Nephron (organoid): ENCODE measurements around the gene SYNJ2.

ENCODE experiments used
- H3K27ac Mint-ChIP-seq, 3 experiments: 2 replicates each; pipeline ENCODE4 v1.8.0; 2020; ENCODE audit warnings: mixed read lengths in 3 of 3, mild to moderate bottlenecking in 2 of 3, moderate library complexity in 1 of 3
- H3K27me3 Mint-ChIP-seq: 2 replicates; pipeline ENCODE4 v1.8.0; 2021; ENCODE audit warnings: low read depth, mild to moderate bottlenecking, moderate library complexity, mixed read lengths
- H3K36me3 Mint-ChIP-seq: 2 replicates; pipeline ENCODE4 v1.8.0; 2020; ENCODE audit warnings: low read depth, mixed read lengths
- H3K4me1 Mint-ChIP-seq: 2 replicates; pipeline ENCODE4 v1.8.0; 2020; ENCODE audit warnings: mixed read lengths
- H3K4me3 Mint-ChIP-seq, 3 experiments: 2 replicates each; pipeline ENCODE4 v1.8.0; 2020; ENCODE audit warnings: mild to moderate bottlenecking in 3 of 3, mixed read lengths in 3 of 3, moderate library complexity in 2 of 3
- H3K9me3 Mint-ChIP-seq: 2 replicates; pipeline ENCODE4 v1.8.0; 2020; ENCODE audit warnings: mixed read lengths
- TF ChIP-seq, protein P1 (sequence below), 3 experiments: fragments of 200-600 bp; sonication (generic); IDR thresholded peaks; one replicate each; pipeline ENCODE4 v1.5.0; 2021; ENCODE audit warnings: antibody characterized with exemption in 3 of 3; ENCODE audit not compliant: unreplicated experiment in 3 of 3

The SYNJ2 gene

GRCh38 chr6:158017621-158018040 is 36.0 kb downstream of the SYNJ2 start:
- peaks cover 56% of the 10 kb centered on the region for H3K4me1 Mint-ChIP-seq

GRCh38 chr6:158018041-158018771 is 36.5 kb downstream of the SYNJ2 start:
- TF ChIP-seq, protein P1, sequence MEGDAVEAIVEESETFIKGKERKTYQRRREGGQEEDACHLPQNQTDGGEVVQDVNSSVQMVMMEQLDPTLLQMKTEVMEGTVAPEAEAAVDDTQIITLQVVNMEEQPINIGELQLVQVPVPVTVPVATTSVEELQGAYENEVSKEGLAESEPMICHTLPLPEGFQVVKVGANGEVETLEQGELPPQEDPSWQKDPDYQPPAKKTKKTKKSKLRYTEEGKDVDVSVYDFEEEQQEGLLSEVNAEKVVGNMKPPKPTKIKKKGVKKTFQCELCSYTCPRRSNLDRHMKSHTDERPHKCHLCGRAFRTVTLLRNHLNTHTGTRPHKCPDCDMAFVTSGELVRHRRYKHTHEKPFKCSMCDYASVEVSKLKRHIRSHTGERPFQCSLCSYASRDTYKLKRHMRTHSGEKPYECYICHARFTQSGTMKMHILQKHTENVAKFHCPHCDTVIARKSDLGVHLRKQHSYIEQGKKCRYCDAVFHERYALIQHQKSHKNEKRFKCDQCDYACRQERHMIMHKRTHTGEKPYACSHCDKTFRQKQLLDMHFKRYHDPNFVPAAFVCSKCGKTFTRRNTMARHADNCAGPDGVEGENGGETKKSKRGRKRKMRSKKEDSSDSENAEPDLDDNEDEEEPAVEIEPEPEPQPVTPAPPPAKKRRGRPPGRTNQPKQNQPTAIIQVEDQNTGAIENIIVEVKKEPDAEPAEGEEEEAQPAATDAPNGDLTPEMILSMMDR (IDR thresholded peaks at IDR 0.05; ENCODE audit: unreplicated experiment in 3 of 3), result no peak
- no peaks in the 10 kb centered on the region for H3K9me3 Mint-ChIP-seq
- peaks cover 9% of the 10 kb centered on the region for H3K27me3 Mint-ChIP-seq
- peaks cover 8% of the 10 kb centered on the region for H3K36me3 Mint-ChIP-seq
- H3K4me3 Mint-ChIP-seq, result peak overlapping the region in 2 of 3 experiments; percentile 26 to 64
- H3K4me1 Mint-ChIP-seq, result peaks cover 56% of the 10 kb centered on the region
- peak overlapping the region; percentile 82 to 91 (median 85) for H3K27ac Mint-ChIP-seq

More at GRCh38 chr6:158017621-158018040, 36.0 kb downstream of the SYNJ2 start:
- Mint-ChIP-seq H3K27me3 (peaks cover 9% of the 10 kb centered on the region), H3K9me3 (no peaks in the 10 kb centered on the region), H3K27ac (peak overlapping the region; percentile 82 to 94 (median 85)), H3K4me3 (peak overlapping the region in 1 of 3 experiments; percentile 64), H3K36me3 (peaks cover 8% of the 10 kb centered on the region)
- TF ChIP-seq, protein P1 (IDR thresholded peaks at IDR 0.05; ENCODE audit: unreplicated experiment in 3 of 3), result no peak

GRCh38 chr6:158018851-158019361 is 37.2 kb downstream of the SYNJ2 start:
- no peaks in the 10 kb centered on the region for H3K9me3 Mint-ChIP-seq
- H3K27ac Mint-ChIP-seq, result peak overlapping the region in 2 of 3 experiments; percentile 54 to 85
- peaks cover 51% of the 10 kb centered on the region for H3K4me1 Mint-ChIP-seq
- peaks cover 9% of the 10 kb centered on the region for H3K27me3 Mint-ChIP-seq
- TF ChIP-seq, protein P1 (IDR thresholded peaks at IDR 0.05; ENCODE audit: unreplicated experiment in 3 of 3), result no peak
- peaks cover 8% of the 10 kb centered on the region for H3K36me3 Mint-ChIP-seq
- peak overlapping the region in 1 of 3 experiments; percentile 37 for H3K4me3 Mint-ChIP-seq

- H3K4me1 Mint-ChIP-seq, result peaks cover 51% of the 10 kb centered on the region
- H3K4me3 Mint-ChIP-seq, result no peak overlapping the region
- H3K27me3 Mint-ChIP-seq, result peaks cover 9% of the 10 kb centered on the region
- H3K36me3 Mint-ChIP-seq, result peaks cover 8% of the 10 kb centered on the region
- TF ChIP-seq, protein P1 (IDR thresholded peaks at IDR 0.05; ENCODE audit: unreplicated experiment in 3 of 3), result no peak
- H3K27ac Mint-ChIP-seq, result peak overlapping the region in 2 of 3 experiments; percentile 54 to 85
- no peaks in the 10 kb centered on the region for H3K9me3 Mint-ChIP-seq
Observed at GRCh38 chr6:158019416-158019815, 37.8 kb downstream of the SYNJ2 start.

GRCh38 chr6:158020272-158020711 is 38.6 kb downstream of the SYNJ2 start:
- peaks cover 5% of the 10 kb centered on the region for H3K27me3 Mint-ChIP-seq
- no peaks in the 10 kb centered on the region for H3K9me3 Mint-ChIP-seq
- H3K27ac Mint-ChIP-seq, result peak overlapping the region in 2 of 3 experiments; percentile 45 to 73
- TF ChIP-seq, protein P1 (IDR thresholded peaks at IDR 0.05; ENCODE audit: unreplicated experiment in 3 of 3), result no peak
- no peak overlapping the region for H3K4me3 Mint-ChIP-seq
- H3K36me3 Mint-ChIP-seq, result peaks cover 8% of the 10 kb centered on the region
- H3K4me1 Mint-ChIP-seq, result peaks cover 51% of the 10 kb centered on the region
